Activated CD8-positive, alpha-beta memory T cell treated with anti-CD3 and anti-CD28 coated beads, Interleukin-2, amount 50 U/mL, for 4 hours (primary cell): ENCODE data around the gene ARHGEF4.

Experiments used
- DNase-seq: peaks from one replicate; pipeline ENCODE4 v3.0.0-alpha.2; 2020

Gene ARHGEF4

GRCh38 chr2:130834931-130835765 lies 1.6 kb upstream of the ARHGEF4 start:
- no peak for DNase-seq

DNA sequence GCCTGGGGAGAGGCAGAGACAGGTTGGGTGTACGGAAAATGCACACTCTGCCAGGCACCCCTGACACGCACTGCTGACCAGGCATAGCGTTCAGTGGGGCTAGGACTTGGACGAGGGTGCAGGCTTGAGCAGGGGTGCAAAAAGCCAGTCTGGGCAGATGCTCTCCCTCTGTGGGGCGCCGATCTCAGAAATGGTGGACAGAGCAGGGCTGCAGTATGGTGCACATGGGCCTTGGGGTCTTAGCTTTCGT lies 1.0 kb upstream of the ARHGEF4 start:
- no peak for DNase-seq

DNA sequence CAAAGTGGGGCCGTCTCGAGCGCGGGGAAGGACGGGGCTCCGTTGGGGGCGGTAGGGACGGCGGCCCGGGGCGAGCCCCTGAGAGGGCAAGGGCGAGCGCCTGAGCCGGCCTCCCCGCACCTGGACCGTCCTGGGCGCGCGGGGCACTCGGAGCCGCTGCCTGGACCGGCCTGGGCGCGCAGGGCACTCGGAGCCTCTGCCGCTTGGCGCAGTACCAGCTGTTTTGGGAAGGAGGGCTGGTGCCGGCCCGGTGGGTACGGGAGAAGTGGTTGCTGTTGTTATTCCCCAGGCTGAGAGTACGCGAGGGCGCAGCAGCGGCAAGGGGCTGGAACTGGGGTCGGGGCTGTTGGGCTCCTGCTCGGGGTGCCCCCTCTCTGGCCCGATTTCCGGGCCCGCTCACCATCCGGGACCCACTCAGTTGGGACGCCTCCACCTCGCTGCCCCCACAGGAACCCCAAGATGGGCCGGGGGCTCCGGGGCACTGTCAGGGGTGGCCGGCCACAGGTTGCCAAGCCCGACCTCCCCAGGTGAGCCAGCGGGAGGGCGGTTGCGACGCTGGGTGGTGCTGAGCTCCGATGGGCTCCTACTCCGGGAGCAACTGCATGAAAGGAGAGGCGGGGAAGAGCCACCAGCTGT lies 579 bp downstream of the ARHGEF4 start:
- no peak for DNase-seq

- DNase-seq: no peak
These were observed 1.3 kb downstream of the ARHGEF4 start for GRCh38 chr2:130837811-130838565.

- DNase-seq: no peak
These were observed 2.5 kb downstream of the ARHGEF4 start for GRCh38 chr2:130839011-130839780.

GRCh38 chr2:130840506-130840905 lies 3.8 kb downstream of the ARHGEF4 start:
- no peak for DNase-seq

GRCh38 chr2:130841741-130842365 lies 5.1 kb downstream of the ARHGEF4 start:
- DNase-seq: no peak

- DNase-seq: no peak
These were observed 6.1 kb downstream of the ARHGEF4 start for GRCh38 chr2:130842770-130843169.

- no peak for DNase-seq
These were observed 6.7 kb downstream of the ARHGEF4 start for GRCh38 chr2:130843321-130843985.

DNA sequence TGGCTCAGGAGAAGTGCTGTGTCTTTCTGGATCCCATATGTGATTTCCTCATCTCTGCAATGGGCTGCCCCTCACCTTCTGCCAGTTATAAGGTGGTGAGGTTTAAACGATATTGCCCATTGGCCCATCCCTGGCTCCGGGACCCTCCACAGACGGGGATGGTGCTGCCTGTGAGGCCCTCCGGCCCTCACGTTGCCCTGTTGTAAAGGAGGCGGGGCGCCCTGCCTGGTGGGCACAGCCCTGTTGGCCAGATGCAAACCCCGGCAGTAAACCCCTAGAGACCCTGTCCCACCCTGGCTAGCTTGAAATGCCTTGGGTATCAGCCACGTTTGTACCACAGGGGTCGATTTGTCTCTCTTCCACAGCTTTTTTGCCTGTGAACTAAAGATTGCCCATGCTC lies 7.4 kb downstream of the ARHGEF4 start:
- DNase-seq: no peak

GRCh38 chr2:130845505-130846085 lies 8.9 kb downstream of the ARHGEF4 start:
- DNase-seq: no peak

GRCh38 chr2:130846233-130846632 lies 9.5 kb downstream of the ARHGEF4 start:
- no peak for DNase-seq

GRCh38 chr2:130846686-130847375 lies 10.1 kb downstream of the ARHGEF4 start:
- no peak for DNase-seq

DNA sequence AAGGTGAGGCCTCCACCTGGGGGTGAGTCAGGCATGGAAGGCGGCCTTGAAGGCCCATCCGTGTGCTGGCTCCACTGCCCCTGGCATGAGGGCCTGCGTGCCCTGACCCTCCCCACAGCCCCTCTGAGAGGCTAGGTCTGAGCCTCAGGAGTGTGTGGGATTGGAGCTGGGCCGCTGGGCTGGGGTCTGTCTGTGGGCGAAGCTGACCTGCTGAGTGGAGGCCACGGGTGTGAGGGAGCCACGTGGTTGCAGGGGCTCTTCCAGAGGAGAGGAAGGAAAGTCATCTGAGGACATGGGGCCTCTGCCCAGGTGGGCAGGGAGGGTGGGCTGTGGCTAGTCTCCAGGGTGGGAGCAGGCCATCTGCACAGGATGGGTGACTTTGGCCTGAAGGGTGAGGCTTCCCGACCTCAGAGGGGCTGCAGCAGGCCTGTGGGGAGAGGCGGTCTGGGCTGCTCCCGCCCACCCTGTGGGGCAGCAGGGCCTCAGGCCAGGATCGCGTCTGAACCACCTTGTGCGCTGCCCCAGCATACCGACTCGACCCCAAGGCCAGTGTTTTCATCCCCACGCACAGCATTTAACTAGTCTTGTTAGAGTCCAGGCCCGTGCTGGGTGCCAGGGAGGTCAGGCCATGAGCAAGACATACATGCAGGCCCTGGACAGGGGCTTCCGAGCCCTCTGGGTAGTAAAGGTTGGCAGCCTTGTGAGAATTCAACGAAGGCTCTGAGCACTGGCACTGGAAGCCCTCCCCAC lies 11.2 kb downstream of the ARHGEF4 start:
- DNase-seq: no peak

GRCh38 chr2:130848526-130849210 lies 12.0 kb downstream of the ARHGEF4 start:
- DNase-seq: no peak

DNA sequence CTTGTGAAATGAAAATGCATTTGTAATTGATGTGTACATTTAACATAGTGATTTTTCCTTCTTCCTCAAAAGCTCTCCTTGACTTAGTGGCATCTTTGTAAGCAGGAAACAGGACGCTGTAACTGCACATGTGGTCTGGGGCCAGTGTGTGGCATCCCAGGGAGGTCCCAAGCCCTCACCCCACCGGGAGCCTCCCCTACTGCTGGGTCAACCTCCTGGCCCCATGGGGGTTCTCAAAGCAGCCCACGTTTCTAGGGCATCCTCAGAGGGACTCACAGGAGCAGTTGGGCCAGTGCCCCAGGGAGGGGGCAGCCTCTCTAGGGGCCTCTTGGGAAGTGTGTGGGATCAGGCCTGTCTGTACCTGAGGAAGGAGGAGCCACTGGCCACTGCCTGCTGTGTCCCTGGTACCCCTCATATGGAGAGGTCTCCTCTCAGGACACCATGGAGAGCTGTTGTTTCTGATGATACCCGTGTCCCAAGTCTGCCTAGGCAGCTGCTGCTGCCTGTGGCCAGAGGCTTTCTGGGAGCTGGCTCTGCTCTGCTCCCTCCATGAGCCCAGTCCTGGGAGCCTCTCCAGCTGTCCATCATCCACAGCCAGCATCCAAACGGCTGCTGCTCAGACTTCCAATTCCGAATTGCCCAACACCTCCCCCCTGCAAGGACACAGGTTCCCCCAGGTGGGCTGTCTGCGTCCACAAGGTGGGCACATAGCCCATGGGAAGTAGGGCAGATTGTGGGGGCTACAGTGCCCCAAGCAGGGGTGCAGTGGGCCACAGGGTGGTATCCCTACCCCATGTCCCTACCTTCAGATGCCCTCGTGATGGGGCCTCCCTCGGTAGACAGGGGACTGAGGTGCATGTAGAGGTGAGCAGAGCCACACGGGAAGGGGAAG lies 13.4 kb downstream of the ARHGEF4 start:
- no peak for DNase-seq

GRCh38 chr2:130850788-130851623 lies 14.3 kb downstream of the ARHGEF4 start:
- DNase-seq: no peak
